Activated naive CD4-positive, alpha-beta T cell treated with anti-CD3 and anti-CD28 coated beads for 36 hours (primary cell): ENCODE results near the gene EDN2. TPM values are rescaled to one million over a fixed set of nuclear protein-coding genes. Genes with fewer than 3 reads are reported as not detected.

ENCODE experiments used
- CTCF ChIA-PET: fragments of 350-600 bp; sonication (Branson Sonifier 250); formaldehyde crosslinking; loops from one replicate; lab custom pipeline; 2021; ENCODE audit warnings: antibody characterized with exemption; lab: Charles Lee
- DNase-seq: peaks from one replicate; pipeline ENCODE4 v3.0.0-alpha.2; 2020
- H3K27ac Mint-ChIP-seq: one replicate; pipeline ENCODE4 v1.8.0; 2021; ENCODE audit warnings: mild to moderate bottlenecking, mixed read lengths
- H3K27me3 Mint-ChIP-seq: one replicate; pipeline ENCODE4 v1.8.0; 2021; ENCODE audit warnings: low read depth, mixed read lengths
- H3K36me3 Mint-ChIP-seq: one replicate; pipeline ENCODE4 v1.8.0; 2021; ENCODE audit warnings: low read depth, mixed read lengths
- H3K4me1 Mint-ChIP-seq: one replicate; pipeline ENCODE4 v1.8.0; 2021; ENCODE audit warnings: low read depth, mixed read lengths
- H3K4me3 Mint-ChIP-seq: one replicate; pipeline ENCODE4 v1.8.0; 2021; ENCODE audit warnings: mild to moderate bottlenecking, moderate library complexity, mixed read lengths
- H3K9me3 Mint-ChIP-seq: one replicate; pipeline ENCODE4 v1.8.0; 2021; ENCODE audit warnings: mixed read lengths
- intact Hi-C: fragments of 100-400 bp; cut with micrococcal nuclease; formaldehyde crosslinking; loops from one replicate; pipeline ENCODE4 v1.15.1; 2023
- total RNA-seq, 2 experiments: library from RNA; stranded (reverse); gene quantifications; one replicate each; pipeline ENCODE4 v1.2.3, GENCODE V29; 2021

Gene EDN2
- total RNA-seq, 2 experiments from 2014 or later, result not detected

DNA sequence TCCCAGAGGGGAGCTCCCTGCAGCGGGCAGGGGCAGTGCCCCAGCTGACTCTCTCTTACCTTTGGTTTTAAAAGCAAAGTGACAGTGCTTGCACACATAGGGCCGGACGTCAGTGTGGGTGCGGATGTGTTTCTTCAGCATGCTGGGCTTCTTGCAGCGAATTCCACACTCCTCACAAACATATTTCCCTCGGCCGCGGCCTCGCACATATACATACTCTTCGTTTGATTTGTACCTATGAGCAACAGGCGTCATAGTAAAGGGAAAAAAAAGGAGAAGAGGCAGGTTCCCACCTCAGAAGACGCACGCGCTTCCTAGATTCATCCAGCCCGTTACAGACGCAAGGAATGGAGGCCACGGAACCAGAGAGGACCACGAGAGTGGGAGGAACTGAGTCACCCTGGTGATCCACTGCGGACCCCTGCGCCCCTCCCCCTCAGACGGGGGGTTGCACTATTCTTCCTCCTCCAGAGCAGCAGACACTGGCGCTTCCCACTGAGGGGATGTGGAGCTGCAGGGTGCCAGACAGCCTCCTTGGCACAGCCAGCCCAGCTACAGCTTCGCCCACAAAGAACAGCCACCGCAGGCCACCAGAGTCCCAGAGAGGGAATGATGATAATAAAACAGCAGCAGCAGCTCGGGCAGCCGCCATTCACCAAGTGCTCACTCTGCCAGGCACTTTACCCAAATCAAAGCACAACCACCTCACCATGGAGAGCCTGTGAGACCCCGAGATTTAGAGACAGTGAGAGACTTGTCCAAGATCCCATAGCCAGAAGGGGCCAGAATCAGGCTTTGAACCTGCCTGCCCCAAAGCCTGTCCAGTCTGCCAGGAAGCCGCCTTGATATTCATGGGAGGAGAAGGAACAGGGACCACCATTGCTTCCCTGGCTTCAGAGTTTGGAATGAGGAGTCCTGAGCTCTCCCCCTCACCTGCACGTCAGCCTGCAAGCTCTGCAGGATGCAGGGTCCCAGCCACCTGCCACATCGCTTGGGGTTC is 40.5 kb upstream of the EDN2 start:
- no peaks in the 10 kb centered on the region for H3K9me3 Mint-ChIP-seq
- intact Hi-C loops, result no loop called here
- H3K4me1 Mint-ChIP-seq, result no peaks in the 10 kb centered on the region
- no peaks in the 10 kb centered on the region for H3K27me3 Mint-ChIP-seq
- no peak for DNase-seq
- H3K27ac Mint-ChIP-seq, result no peak overlapping the region
- peaks cover 29% of the 10 kb centered on the region for H3K36me3 Mint-ChIP-seq
- CTCF ChIA-PET, result interaction anchor here (1.0 kb wide), 1 partner anchor 648 kb away, joined by 4 read pairs; no protein-coding TSS in a partner anchor
- no peak overlapping the region for H3K4me3 Mint-ChIP-seq

DNA sequence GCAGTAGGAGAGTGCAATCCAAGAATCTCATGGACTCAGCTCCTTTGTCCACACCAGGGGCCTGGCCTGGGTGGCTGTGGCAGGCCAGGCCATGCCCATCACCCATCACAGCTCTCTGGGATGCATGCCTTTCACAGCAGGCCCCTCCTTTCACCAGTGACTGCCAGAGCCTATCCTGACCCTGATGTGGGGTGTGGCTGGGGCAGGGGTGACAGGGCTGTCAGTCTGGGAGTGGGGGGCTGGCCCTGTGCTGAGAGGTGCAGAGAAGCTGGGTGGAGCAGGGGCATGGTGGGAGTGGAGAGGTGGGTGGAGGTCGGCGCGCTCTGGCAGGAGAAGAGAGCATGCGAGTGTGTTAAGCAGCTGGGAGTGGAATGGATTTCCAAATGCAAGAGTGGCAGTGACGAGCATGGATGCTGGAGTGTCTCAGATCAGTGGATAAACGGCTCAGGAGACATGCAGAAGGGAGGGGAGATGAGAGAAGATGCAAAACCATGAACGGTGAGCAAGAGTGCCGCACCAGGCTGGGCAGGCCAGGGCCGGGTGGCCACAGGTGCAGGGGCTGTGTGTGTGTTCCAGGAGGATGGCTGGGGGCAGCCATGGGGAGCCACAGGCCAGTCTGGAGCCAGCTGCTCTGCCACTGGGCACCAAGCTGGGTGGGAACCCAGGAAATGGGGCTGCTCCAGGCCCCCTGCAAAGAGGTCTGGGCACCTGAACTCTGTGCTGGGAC is 39.6 kb upstream of the EDN2 start:
- Mint-ChIP-seq H3K27me3 (no peaks in the 10 kb centered on the region), H3K36me3 (peaks cover 32% of the 10 kb centered on the region), H3K9me3 (no peaks in the 10 kb centered on the region), H3K4me3 (no peak overlapping the region), H3K4me1 (no peaks in the 10 kb centered on the region), H3K27ac (no peak overlapping the region)
- DNase-seq, result no peak
- intact Hi-C loops, result no loop called here
- CTCF ChIA-PET, result no interaction called here

DNA sequence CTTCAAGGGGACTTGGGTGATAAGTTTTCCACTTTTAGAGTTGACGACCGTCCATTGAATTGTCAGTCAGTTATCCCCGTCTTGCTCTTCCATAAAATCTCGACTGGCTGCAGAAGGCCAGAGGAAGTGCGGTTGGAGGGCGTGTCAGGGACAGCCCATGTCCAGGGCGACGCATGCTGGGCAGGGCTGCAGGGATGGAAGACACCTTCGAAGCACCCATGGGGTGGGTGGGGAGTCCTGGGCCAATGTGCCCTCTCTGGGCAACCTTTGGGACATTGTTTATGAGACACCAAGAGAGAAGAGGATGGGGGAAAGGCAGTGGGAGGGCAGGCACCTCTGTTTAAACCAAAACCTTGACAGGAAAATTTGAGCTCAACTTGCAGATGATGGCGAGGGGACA is 38.6 kb upstream of the EDN2 start:
- CTCF ChIA-PET, result no interaction called here
- intact Hi-C loops, result no loop called here
- H3K9me3 Mint-ChIP-seq, result no peaks in the 10 kb centered on the region
- no peak overlapping the region for H3K4me3 Mint-ChIP-seq
- H3K4me1 Mint-ChIP-seq, result no peaks in the 10 kb centered on the region
- no peaks in the 10 kb centered on the region for H3K27me3 Mint-ChIP-seq
- no peak overlapping the region for H3K27ac Mint-ChIP-seq
- peaks cover 35% of the 10 kb centered on the region for H3K36me3 Mint-ChIP-seq
- DNase-seq, result no peak

DNA sequence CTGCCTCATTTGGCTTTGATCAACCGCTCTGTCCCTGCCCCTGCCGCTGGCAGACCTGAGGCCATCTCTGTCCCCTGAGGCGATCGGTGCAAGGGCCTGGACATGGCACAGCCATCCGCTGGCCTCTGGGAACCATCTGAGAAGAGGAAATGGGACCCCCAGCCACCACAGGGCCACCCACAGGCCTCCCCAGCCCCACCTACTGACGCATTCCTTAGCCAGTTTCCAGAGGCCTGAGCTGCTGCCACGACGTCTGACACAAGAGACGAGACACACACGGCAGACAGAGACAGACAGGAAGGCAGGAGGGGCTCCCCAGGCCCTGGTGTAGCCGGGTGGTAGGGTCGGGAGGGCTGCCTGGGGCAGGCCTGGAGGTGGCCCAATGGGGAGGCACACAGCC is 37.3 kb upstream of the EDN2 start:
- no peaks in the 10 kb centered on the region for H3K27me3 Mint-ChIP-seq
- peaks cover 42% of the 10 kb centered on the region for H3K36me3 Mint-ChIP-seq
- intact Hi-C loops, result no loop called here
- H3K4me3 Mint-ChIP-seq, result no peak overlapping the region
- H3K4me1 Mint-ChIP-seq, result peaks cover 5% of the 10 kb centered on the region
- CTCF ChIA-PET, result no interaction called here
- no peak overlapping the region for H3K27ac Mint-ChIP-seq
- no peak for DNase-seq
- no peaks in the 10 kb centered on the region for H3K9me3 Mint-ChIP-seq

DNA sequence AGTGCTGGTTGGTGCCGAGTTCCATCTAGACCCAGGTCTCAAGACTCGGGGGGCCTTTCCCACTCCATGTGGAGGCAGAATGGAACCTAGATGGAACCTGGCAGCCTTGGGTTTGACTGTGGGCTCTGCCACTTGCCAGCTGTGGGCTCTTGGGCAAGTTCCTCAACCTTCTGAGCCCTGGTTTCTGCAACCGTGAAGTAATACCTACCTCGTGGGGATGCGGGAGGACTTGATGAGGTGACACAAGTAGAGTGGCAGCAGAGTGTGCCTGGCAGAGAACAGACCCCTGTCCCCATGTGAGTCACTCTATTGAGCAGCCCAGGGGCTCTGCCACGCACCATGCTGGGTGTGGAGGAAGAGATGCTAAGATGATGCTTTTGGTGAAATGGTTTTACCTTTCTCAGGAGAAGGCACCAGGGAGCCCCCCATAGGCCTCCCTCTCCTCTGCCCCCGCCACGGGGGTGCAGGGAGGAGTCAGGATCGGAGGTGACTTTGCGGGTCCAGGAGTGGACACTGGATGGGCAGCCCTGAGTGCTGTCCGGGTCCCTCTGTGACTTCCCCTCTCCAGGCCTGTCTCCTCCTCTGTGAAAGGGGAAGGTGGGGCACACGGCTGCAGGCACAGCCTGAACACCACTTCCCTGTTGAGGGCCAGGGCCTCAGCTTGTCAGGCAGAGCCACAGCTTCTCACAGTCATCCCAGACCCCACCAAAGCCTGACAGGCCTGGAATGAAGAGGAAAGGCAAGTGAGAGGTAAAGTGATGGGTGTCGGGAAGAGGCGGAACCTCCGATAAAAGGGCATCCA is 36.7 kb upstream of the EDN2 start:
- Mint-ChIP-seq H3K27me3 (no peaks in the 10 kb centered on the region), H3K4me1 (peaks cover 8% of the 10 kb centered on the region), H3K27ac (no peak overlapping the region), H3K9me3 (no peaks in the 10 kb centered on the region), H3K36me3 (peaks cover 44% of the 10 kb centered on the region), H3K4me3 (no peak overlapping the region)
- intact Hi-C loops, result no loop called here
- no peak for DNase-seq
- CTCF ChIA-PET, result no interaction called here

DNA sequence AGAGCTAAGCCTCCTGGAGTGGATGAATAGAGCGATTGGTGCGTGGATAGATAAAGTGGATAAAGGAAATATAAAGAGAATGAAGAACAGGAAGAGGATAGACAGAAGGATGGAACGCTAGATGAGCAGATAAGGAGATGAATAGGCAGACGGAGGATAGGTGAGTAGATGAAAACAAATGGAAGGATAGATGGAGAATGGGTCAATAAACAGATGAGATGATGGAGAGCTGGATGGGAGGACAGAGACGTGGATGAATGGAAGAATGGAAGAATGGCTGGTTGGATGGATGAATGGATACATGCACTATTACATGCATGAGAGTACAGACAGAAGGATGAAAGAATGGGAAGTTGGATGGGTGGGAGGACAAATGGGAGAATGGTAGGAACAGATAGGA is 35.2 kb upstream of the EDN2 start:
- H3K27ac Mint-ChIP-seq, result no peak overlapping the region
- H3K27me3 Mint-ChIP-seq, result no peaks in the 10 kb centered on the region
- H3K9me3 Mint-ChIP-seq, result no peaks in the 10 kb centered on the region
- DNase-seq, result no peak
- CTCF ChIA-PET, result no interaction called here
- intact Hi-C loops, result loop anchor here (5.0 to 10.0 kb wide), 2 partner anchors 58 to 345 kb away; no protein-coding TSS in a partner anchor
- peaks cover 9% of the 10 kb centered on the region for H3K4me1 Mint-ChIP-seq
- H3K36me3 Mint-ChIP-seq, result peaks cover 46% of the 10 kb centered on the region
- no peak overlapping the region for H3K4me3 Mint-ChIP-seq

DNA sequence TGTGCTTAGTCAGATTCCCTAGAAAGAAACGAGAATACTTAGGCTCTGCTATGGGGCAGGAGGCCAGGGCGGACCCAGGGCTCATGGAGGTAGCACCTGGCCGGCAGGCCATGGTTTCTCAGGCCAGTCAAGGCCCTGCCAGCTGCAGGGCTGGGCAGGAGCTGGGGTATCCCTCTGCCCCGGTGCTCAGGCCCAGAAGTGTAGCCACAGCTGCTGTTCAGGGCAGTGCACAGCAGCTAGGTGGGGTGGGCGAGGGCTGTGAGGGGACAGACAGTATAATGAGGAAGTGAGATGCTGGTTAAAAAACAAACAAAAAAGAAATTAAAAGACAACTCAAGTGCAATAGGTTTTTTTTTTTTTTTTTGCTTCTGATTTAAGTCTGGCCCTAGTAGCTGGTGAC is 34.0 kb upstream of the EDN2 start:
- intact Hi-C loops, result loop anchor here (5.0 to 10.0 kb wide), 2 partner anchors 59 to 346 kb away; no protein-coding TSS in a partner anchor
- Mint-ChIP-seq H3K4me1 (peaks cover 9% of the 10 kb centered on the region), H3K4me3 (no peak overlapping the region), H3K27me3 (no peaks in the 10 kb centered on the region), H3K27ac (no peak overlapping the region), H3K9me3 (no peaks in the 10 kb centered on the region), H3K36me3 (peaks cover 42% of the 10 kb centered on the region)
- DNase-seq, result no peak
- CTCF ChIA-PET, result no interaction called here

DNA sequence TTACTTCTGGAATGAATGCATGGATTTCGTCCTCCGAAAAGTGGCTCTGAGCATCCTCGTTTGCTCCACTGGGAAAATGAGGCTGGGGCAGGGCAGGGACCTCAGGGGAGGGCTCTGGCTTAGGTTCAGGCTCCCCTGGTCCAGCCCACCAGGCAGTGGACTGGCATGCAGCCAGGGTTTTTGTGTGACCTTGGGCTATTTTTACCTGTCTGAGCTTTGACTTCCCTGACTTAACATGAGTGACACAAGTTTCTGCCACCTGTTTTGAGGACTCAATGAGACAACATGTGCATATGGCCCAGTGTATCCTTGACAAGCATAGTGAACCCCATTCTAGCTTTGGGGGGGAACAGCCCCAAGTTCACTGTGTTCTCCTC is 32.6 kb upstream of the EDN2 start:
- CTCF ChIA-PET, result interaction anchor here (0.9 to 1.8 kb wide), 5 partner anchors 10 to 290 kb away, joined by 3 to 7 read pairs (median 5); no protein-coding TSS in a partner anchor
- Mint-ChIP-seq H3K4me3 (no peak overlapping the region), H3K36me3 (peaks cover 35% of the 10 kb centered on the region), H3K27me3 (no peaks in the 10 kb centered on the region), H3K9me3 (no peaks in the 10 kb centered on the region), H3K27ac (no peak overlapping the region), H3K4me1 (peaks cover 9% of the 10 kb centered on the region)
- DNase-seq, result no peak
- intact Hi-C loops, result loop anchor here (2.0 to 10.0 kb wide), 4 partner anchors 60 to 656 kb away; no protein-coding TSS in a partner anchor

DNA sequence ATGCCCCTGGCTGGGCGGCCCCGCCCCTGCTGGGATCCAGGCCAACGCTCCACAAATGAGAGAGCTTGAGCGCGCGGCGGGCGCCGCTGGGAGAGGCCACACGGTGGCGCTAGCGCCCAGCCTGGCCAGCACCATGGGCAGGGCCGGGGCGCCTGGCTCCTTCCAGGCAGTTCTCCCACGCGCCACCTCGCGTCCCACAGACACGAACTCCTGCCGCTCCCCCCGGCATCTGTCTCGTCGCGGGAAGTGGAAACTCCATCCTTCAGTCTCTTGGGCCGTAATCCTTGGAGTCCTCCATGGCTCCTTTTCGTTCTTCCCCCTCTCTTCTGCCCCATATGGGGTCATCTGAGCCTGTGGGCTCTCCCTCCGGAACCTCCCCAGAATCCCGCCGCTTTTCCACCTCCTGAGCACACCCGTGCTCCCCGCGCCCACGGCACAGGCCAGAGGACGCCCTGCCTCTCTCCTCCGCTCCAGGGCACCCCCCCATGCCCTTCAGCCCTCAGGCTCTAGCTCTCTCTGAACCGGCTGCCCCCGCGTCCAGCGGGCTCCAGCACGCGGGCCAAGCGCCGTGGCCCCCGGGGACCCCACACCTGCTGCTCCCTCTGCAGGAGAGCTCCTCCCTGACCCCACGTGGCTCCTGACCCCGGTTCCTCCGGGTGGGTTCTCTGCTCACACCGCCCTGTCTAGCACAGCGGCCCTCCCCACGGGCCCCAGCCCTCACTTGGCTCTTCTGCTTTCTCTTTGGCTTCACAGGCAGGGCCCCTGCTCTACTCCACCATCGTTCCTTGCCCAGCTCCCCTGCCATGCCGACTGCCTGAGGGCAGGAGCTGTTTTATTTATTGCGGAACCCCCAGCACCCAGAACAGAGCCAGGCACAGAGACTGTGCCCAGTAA is 31.9 kb upstream of the EDN2 start:
- no peak overlapping the region for H3K27ac Mint-ChIP-seq
- peak; percentile 76 for DNase-seq
- H3K9me3 Mint-ChIP-seq, result no peaks in the 10 kb centered on the region
- H3K36me3 Mint-ChIP-seq, result peaks cover 39% of the 10 kb centered on the region
- CTCF ChIA-PET, result interaction anchor here (0.8 to 2.0 kb wide), 11 partner anchors 9 to 641 kb away, joined by 3 to 7 read pairs (median 5); no protein-coding TSS in a partner anchor
- H3K4me1 Mint-ChIP-seq, result peaks cover 9% of the 10 kb centered on the region
- H3K4me3 Mint-ChIP-seq, result no peak overlapping the region
- no peaks in the 10 kb centered on the region for H3K27me3 Mint-ChIP-seq
- intact Hi-C loops, result loop anchor here (2.0 to 10.0 kb wide), 4 partner anchors 61 to 656 kb away; no protein-coding TSS in a partner anchor

DNA sequence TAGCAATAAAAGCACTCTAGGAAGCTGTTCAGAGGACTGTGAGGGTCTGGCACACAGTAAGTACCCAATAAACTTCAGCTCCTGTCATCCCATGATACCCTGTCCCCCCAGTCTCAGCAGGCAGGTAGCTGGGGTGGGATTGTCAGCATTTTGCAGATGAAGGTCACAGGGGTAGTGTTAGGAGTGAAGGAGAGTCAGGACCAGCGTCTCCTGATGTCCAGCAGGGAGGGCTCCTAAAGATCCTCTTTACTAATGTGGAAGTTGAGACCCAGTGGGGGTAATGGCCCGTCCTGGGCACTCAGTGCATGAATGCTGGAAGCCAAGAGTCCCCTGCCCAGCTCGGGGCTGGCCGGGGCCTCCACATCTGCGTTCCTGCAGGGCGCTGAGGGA is 31.3 kb upstream of the EDN2 start:
- Mint-ChIP-seq H3K4me3 (no peak overlapping the region), H3K36me3 (peaks cover 37% of the 10 kb centered on the region), H3K4me1 (peaks cover 9% of the 10 kb centered on the region), H3K9me3 (no peaks in the 10 kb centered on the region), H3K27ac (no peak overlapping the region), H3K27me3 (no peaks in the 10 kb centered on the region)
- no peak for DNase-seq
- CTCF ChIA-PET, result interaction anchor here (0.5 to 2.0 kb wide), 11 partner anchors 8 to 642 kb away, joined by 3 to 7 read pairs (median 5); no protein-coding TSS in a partner anchor
- intact Hi-C loops, result loop anchor here (2.0 to 10.0 kb wide), 4 partner anchors 62 to 657 kb away; no protein-coding TSS in a partner anchor
